Measurements from ENCODE around the gene APOL2.

GRCh38 chr22:36192542-36192941, 46.8 kb downstream of the APOL2 start:
- TF ChIP-seq, protein P1, sequence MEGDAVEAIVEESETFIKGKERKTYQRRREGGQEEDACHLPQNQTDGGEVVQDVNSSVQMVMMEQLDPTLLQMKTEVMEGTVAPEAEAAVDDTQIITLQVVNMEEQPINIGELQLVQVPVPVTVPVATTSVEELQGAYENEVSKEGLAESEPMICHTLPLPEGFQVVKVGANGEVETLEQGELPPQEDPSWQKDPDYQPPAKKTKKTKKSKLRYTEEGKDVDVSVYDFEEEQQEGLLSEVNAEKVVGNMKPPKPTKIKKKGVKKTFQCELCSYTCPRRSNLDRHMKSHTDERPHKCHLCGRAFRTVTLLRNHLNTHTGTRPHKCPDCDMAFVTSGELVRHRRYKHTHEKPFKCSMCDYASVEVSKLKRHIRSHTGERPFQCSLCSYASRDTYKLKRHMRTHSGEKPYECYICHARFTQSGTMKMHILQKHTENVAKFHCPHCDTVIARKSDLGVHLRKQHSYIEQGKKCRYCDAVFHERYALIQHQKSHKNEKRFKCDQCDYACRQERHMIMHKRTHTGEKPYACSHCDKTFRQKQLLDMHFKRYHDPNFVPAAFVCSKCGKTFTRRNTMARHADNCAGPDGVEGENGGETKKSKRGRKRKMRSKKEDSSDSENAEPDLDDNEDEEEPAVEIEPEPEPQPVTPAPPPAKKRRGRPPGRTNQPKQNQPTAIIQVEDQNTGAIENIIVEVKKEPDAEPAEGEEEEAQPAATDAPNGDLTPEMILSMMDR (IDR thresholded peaks at IDR 0.05; ENCODE audit: low read length): no peak
- no peak for TF ChIP-seq EZH2 (IDR thresholded peaks at IDR 0.05; ENCODE audit: borderline replicate concordance, low read length)
